Thyroid gland (tissue), 4 donors: ENCODE measurements around the gene CLIP4.

ENCODE experiments used
- CTCF ChIP-seq, 6 experiments: fragments of 200-600 bp in 3 of 6; fragments of 450-650 bp in 3 of 6; sonication (generic) in 3 of 6; IDR thresholded peaks; one replicate each; pipeline ENCODE4 v1.5.1; 2016 to 2019; ENCODE audit warnings: antibody characterized with exemption in 6 of 6, mild to moderate bottlenecking in 2 of 6, inconsistent platforms in 1 of 6, moderate library complexity in 1 of 6
- POLR2A ChIP-seq, 2 donors: fragments of 450-650 bp; IDR thresholded peaks; one replicate each; pipeline ENCODE4 v1.6.1; 2017; ENCODE audit warnings: antibody characterized with exemption in 2 of 2, mild to moderate bottlenecking in 2 of 2, moderate library complexity in 1 of 2

GRCh38 chr2:29096969-29097368 is 18.2 kb upstream of the CLIP4 start:
- no peak for TF ChIP-seq POLR2A (IDR thresholded peaks at IDR 0.05)
- no peak for TF ChIP-seq CTCF (IDR thresholded peaks at IDR 0.05)
